Pancreas (tissue), 10 donors: ENCODE measurements around the gene RAD51B. TPM values are rescaled to one million over a fixed set of nuclear protein-coding genes. Genes with fewer than 3 reads are reported as not detected.

Experiments used
- ATAC-seq, 4 donors: fragments of 200-7000 bp; cut with Tn5 transposase; one replicate each; pipeline versions ENCODE4 v1.8.0 to v1.9.1; 2020; ENCODE audit warnings: mild to moderate bottlenecking in 4 of 4, moderate library complexity in 4 of 4
- DNase-seq, 6 donors: peaks; one replicate each; pipeline ENCODE4 v3.0.0-alpha.2; 2020
- FAIRE-seq: peaks from 2 replicates; lab custom pipeline; 2012; peaks lifted over from hg19 to GRCh38; lab: Jason Lieb, UNC
- H3K27ac ChIP-seq, 4 donors: fragments of 200-600 bp; sonication (generic); 1 replicate in 3 of 4; 2 replicates in 1 of 4; pipeline versions ENCODE4 v1.5.0 to v1.8.0; 2020
- H3K27me3 ChIP-seq, 4 donors: fragments of 200-600 bp; one replicate each; pipeline ENCODE4 v1.8.0; 2021
- H3K36me3 ChIP-seq, 3 donors: fragments of 200-600 bp; sonication (generic) in 1 of 3; one replicate each; pipeline versions ENCODE4 v1.5.0 to v1.8.0; 2020 to 2021
- H3K4me1 ChIP-seq, 3 donors: fragments of 200-600 bp; one replicate each; pipeline ENCODE4 v1.8.0; 2021
- H3K4me3 ChIP-seq, 4 donors: fragments of 200-600 bp; sonication (generic) in 2 of 4; one replicate each; pipeline versions ENCODE4 v1.5.0 to v1.8.0; 2020 to 2021
- H3K9me3 ChIP-seq, 4 donors: fragments of 200-600 bp; one replicate each; pipeline ENCODE4 v1.8.0; 2021
- WGBS, 2 donors: extraction: QIAGEN DNeasy Blood & Tissue Kit; methylation state at CpG; one replicate each; pipeline ENCODE4 v1.1.7; 2013; 5-methylcytosine and 5-hydroxymethylcytosine counted together
- intact Hi-C, 3 donors: fragments of 100-400 bp; cut with DNase I; formaldehyde crosslinking; loops; one replicate each; pipeline versions ENCODE4 v1.11.1 to v1.14.2; 2022
- polyA plus RNA-seq, 2 donors: library from polyadenylated mRNA; stranded (reverse); fragments of 200-250 nt; gene quantifications; one replicate each; pipeline ENCODE4 v1.2.3, GENCODE V29; 2013
- total RNA-seq, 6 donors: library from RNA; stranded (reverse); fragmentation: NEBNext Ultra II Directional in 4 of 6; extraction: Animal tissue kit (Norgen Biotek cat#: 25700) in 4 of 6; gene quantifications; one replicate each; pipeline versions ENCODE4 v1.2.1 to v1.2.4, GENCODE V29; 2021 to 2023
- TF ChIP-seq, protein P1 (sequence below), 4 donors: fragments of 200-600 bp; sonication (generic) in 3 of 4; IDR thresholded peaks; one replicate each; pipeline versions ENCODE4 v1.5.0 to v1.8.0; 2021; ENCODE audit warnings: antibody characterized with exemption in 4 of 4
- donor health status: healthy with polysubstance abuse.
- donor health status: DM: no; HTN: no; CAD: no; lungs with moderate emphysema.
- donor health status: DM: no; HTN: no; CAD: no.
- donor health status: control.
- donor health status: control.
- donor health status: Bipolar disorder and iron deficiency.
- donor health status: DM: yes; HTN: yes; CAD: no.
- donor health status: DM: no; HTN: no; CAD: no.
- donor health status: DM: no; HTN: no; CAD: no.
- donor health status: DM: yes; HTN: yes; CAD: no.

RAD51B gene
- total and polyA plus RNA-seq, 8 donors: 1.1 to 17.3 (median 5.8) TPM

DNA sequence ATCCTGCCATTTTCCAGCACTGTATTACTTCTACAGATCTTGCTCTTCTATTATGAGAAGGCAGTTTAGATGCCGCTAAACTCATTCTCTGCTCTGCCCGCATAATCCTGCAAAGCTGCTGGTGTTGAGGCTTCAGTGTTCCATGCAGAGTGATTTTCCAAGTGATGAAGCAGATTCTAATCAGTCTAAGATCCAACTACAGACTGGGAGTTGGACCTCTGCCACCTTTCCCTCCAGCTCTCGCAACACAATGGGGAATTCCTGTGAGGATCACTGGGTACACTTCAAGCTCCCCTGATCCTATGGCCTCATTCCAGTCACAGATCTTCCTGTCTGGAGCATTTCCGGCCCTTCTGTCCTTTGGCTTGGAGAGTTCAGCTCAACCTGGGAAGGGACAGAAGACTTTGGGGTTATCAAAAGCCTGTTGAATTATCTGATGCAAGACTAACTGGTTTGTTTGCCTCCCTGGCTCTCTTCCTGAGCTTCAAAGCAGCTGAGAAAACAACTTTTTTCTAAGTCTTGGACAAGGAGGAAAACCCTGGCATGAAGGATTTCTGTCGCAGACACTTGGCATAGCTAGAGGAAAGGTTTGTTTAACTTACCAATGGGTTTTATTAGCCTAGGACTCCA, 639.4 kb downstream of the RAD51B start:
- Histone ChIP-seq H3K36me3 (no peaks in the 10 kb centered on the region), H3K4me1 (peaks cover 21 to 27% (median 26%) of the 10 kb centered on the region in 3 donors), H3K27me3 (no peaks in the 10 kb centered on the region), H3K9me3 (no peaks in the 10 kb centered on the region), H3K27ac (peak overlapping the region; percentile 37 to 82 (median 62)), H3K4me3 (no peak overlapping the region)
- intact Hi-C loops: no loop called here
- FAIRE-seq (no peak), DNase-seq (peak in 4 of 6 donors; percentile 46 to 81 (median 80)), ATAC-seq (peak; percentile 86 to 93 (median 89))
- TF ChIP-seq, protein P1, sequence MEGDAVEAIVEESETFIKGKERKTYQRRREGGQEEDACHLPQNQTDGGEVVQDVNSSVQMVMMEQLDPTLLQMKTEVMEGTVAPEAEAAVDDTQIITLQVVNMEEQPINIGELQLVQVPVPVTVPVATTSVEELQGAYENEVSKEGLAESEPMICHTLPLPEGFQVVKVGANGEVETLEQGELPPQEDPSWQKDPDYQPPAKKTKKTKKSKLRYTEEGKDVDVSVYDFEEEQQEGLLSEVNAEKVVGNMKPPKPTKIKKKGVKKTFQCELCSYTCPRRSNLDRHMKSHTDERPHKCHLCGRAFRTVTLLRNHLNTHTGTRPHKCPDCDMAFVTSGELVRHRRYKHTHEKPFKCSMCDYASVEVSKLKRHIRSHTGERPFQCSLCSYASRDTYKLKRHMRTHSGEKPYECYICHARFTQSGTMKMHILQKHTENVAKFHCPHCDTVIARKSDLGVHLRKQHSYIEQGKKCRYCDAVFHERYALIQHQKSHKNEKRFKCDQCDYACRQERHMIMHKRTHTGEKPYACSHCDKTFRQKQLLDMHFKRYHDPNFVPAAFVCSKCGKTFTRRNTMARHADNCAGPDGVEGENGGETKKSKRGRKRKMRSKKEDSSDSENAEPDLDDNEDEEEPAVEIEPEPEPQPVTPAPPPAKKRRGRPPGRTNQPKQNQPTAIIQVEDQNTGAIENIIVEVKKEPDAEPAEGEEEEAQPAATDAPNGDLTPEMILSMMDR (IDR thresholded peaks at IDR 0.05): no peak
- whole genome bisulfite sequencing, 2 donors: 22 to 25% methylated on average over 5 of the region's 5 CpGs

DNA sequence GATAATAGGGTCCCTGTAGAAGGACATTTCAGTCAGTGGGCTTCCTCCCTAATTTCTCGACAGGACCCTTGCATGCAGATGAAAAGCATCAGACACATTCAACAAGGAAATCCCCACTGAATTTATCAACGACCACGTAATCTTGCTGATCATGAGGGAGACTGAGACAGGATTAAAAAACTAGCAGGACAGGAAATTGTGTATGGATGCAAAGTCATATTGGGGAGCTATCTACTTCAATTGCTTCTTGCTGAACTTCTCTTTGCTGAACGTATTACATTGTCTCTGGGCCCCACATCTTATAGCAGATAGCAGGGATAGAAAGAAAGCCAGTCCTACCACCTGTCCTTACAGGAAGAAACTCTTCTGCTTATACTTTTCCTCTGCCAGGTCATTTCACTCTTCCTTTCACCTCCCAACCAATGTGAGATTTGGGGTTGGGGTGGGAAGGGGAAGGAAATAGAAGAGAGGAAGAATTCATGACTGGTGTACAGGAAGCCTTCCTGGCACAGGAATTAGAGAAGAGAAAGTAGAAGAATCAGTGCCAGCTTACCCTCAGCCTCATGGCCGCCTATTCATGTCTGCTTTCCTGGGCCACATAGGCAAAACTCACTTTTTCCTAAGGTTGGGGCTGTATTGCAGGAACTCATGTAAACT, 640.0 kb downstream of the RAD51B start:
- Histone ChIP-seq H3K4me1 (peaks cover 21 to 30% (median 26%) of the 10 kb centered on the region in 3 donors), H3K4me3 (no peak overlapping the region), H3K27me3 (no peaks in the 10 kb centered on the region), H3K36me3 (no peaks in the 10 kb centered on the region), H3K27ac (peak overlapping the region; percentile 37 to 82 (median 62)), H3K9me3 (no peaks in the 10 kb centered on the region)
- TF ChIP-seq, protein P1 (IDR thresholded peaks at IDR 0.05): no peak
- FAIRE-seq (no peak), DNase-seq (no peak), ATAC-seq (peak; percentile 6 to 50 (median 36))
- intact Hi-C loops: no loop called here
- WGBS, 2 donors: 28% methylated on average over 5 of the region's 5 CpGs

DNA sequence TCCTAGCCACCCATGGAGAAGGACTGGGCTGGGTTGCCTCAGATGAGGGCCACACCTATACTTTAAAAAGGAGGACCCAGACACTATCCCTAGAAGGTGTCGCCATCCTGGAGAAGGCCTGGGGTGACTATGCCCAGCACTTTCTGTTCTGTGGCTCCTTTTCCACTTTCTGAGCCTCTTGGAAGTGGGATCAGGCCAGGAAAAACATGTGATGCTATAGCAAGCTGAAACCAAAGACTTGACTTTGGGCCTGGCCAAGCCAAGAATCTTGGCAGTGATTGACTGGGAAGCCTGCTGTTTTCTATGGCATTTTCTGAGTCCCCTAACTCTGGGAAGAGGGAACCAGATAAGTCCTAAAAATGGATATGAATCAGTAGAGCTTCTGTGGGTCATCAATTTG, 641.0 kb downstream of the RAD51B start:
- H3K4me3 ChIP-seq: no peak overlapping the region
- peak in 1 of 4 donors; percentile 15 for ATAC-seq
- no peaks in the 10 kb centered on the region for H3K27me3 ChIP-seq
- H3K9me3 ChIP-seq: no peaks in the 10 kb centered on the region
- H3K36me3 ChIP-seq: no peaks in the 10 kb centered on the region
- intact Hi-C loops: no loop called here
- TF ChIP-seq, protein P1 (IDR thresholded peaks at IDR 0.05): no peak
- DNase-seq: no peak
- H3K4me1 ChIP-seq: peaks cover 21 to 34% (median 26%) of the 10 kb centered on the region in 3 donors
- peak overlapping the region in 3 of 4 donors; percentile 53 to 82 (median 70) for H3K27ac ChIP-seq
- FAIRE-seq: no peak
- WGBS, 2 donors: 97 to 100% methylated on average over 1 of the region's 1 CpG

DNA sequence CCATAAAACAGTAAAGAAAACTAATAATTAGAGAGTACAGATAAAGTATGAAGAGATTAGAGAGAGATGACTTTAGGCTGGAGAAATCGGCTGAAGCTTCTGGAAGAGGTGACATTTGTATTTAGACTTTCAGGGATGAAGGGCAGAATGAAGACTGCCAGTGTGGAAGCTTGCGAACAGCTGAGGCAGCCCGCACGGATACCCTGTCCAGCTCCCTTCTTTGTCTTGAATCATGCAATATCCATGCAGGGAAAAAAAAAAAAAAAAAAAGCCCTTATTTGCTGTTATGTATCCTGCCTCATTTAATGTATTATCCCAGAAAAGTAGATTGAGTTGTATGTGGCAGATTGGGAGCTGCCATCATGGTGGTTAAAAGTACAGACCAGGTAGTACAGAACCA, 641.5 kb downstream of the RAD51B start:
- Histone ChIP-seq H3K4me1 (peaks cover 21 to 34% (median 27%) of the 10 kb centered on the region in 3 donors), H3K36me3 (no peaks in the 10 kb centered on the region), H3K4me3 (no peak overlapping the region), H3K9me3 (no peaks in the 10 kb centered on the region), H3K27ac (peak overlapping the region in 1 of 4 donors; percentile 82), H3K27me3 (no peaks in the 10 kb centered on the region)
- intact Hi-C loops: no loop called here
- FAIRE-seq: no peak
- TF ChIP-seq, protein P1 (IDR thresholded peaks at IDR 0.05): no peak
- no peak for ATAC-seq
- DNase-seq: no peak
- 78 to 96% methylated on average over 4 of the region's 4 CpGs for WGBS, 2 donors

DNA sequence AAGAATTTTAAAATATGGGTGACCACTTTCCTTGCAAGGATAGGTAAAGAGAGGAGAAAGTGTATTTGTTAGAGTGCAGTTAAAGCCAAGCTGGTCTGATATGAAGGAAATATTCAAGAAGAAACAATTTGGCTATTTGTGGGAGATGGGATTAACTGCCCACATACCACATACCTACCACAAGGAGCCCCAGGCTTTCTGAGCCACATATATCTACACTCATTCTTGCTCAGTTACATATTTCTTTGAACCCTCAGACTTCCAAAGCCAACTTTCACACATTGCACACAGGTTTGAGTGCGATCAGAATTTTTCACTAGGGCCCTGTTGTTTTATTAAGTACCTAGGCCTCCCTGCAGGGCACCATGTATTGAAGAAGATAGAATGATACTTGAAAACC, 643.1 kb downstream of the RAD51B start:
- Histone ChIP-seq H3K27ac (no peak overlapping the region), H3K4me1 (peaks cover 34 to 46% (median 43%) of the 10 kb centered on the region in 3 donors), H3K9me3 (no peaks in the 10 kb centered on the region), H3K27me3 (no peaks in the 10 kb centered on the region), H3K4me3 (no peak overlapping the region), H3K36me3 (no peaks in the 10 kb centered on the region)
- intact Hi-C loops: no loop called here
- 97 to 100% methylated on average over 1 of the region's 1 CpG for WGBS, 2 donors
- DNase-seq (no peak), FAIRE-seq (no peak), ATAC-seq (no peak)
- TF ChIP-seq, protein P1 (IDR thresholded peaks at IDR 0.05): no peak
